ENCODE data around the gene ZNF681.
"Not testable (repeated sequence)": the region's sequence is repeated elsewhere in the genome, so short reads cannot be mapped to it uniquely, and the experiment has no call there.

The ZNF681 gene

GRCh38 chr19:23698711-23699520, 59.8 kb downstream of the ZNF681 start:
- no peak overlapping the region for H3K4me3 ChIP-seq (replicated peaks; ENCODE audit: low read depth, low read length)
- H3K27me3 ChIP-seq (replicated peaks; ENCODE audit: control insufficient read depth, insufficient read depth, low read length), result no peaks in the 10 kb centered on the region
- DNase-seq (ENCODE audit: extremely low read depth, insufficient read length), result no peak
- H3K36me3 ChIP-seq (ENCODE audit: control insufficient read depth, insufficient read depth, low read length), result no peaks in the 10 kb centered on the region
- TF ChIP-seq CTCF (IDR thresholded peaks at IDR 0.05; ENCODE audit: insufficient read depth, low read length, poor library complexity, severe bottlenecking), result no peak

- not testable (repeated sequence) for H3K27me3 ChIP-seq (replicated peaks; ENCODE audit: control insufficient read depth, insufficient read depth, low read length); H3K4me3 ChIP-seq (replicated peaks; ENCODE audit: low read depth, low read length); H3K36me3 ChIP-seq (ENCODE audit: control insufficient read depth, insufficient read depth, low read length); DNase-seq (ENCODE audit: extremely low read depth, insufficient read length)
Measured at GRCh38 chr19:23692937-23693336, 65.8 kb downstream of the ZNF681 start.

All from GM06990 (cell line).